ENCODE measurements around the gene LINS1.

The LINS1 gene

GRCh38 chr15:100520132-100520921 lies 81.7 kb downstream of the LINS1 start:
- no peak for TF ChIP-seq CTCF (IDR thresholded peaks at IDR 0.05; ENCODE audit: borderline replicate concordance, insufficient read depth, low read depth, low read length)
- H3K4me3 ChIP-seq (ENCODE audit: low read depth, low read length): no peak overlapping the region

DNA sequence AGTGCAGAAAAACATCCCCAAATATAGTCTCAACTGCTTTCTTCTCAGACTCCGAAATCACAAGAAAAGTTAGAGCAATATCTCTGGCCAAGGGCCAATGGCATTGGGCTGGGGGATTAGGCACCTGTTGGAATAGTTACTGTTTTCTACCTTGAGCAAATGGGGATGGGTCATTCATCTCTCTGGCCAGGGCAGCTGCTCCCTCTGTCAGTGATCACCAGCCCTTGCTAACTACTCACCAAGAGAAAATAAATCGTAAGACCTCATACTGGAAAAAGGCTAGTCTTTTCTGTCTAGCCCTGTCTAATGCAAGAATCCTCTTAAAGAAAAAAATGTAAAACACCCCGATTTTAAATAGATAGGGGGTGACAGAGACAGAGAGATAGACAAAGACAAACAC lies 84.1 kb downstream of the LINS1 start:
- H3K4me3 ChIP-seq (ENCODE audit: low read depth, low read length): no peak overlapping the region
- TF ChIP-seq CTCF (IDR thresholded peaks at IDR 0.05; ENCODE audit: borderline replicate concordance, insufficient read depth, low read depth, low read length): no peak

Data from GM12875 (cell line).